SW 1271 (cell line): ENCODE data around the gene TRMT1L.
A peak's percentile ranks its signal among the peaks of the same experiment; 100 is the strongest.
"Not testable (repeated sequence)": the region's sequence is repeated elsewhere in the genome, so short reads cannot be mapped to it uniquely, and the experiment has no call there.

Experiments
- DNase-seq, 2 experiments: peaks; one replicate each; lab custom pipeline; 2025; lab: John Stamatoyannopoulos, UW

The TRMT1L gene, protein sequence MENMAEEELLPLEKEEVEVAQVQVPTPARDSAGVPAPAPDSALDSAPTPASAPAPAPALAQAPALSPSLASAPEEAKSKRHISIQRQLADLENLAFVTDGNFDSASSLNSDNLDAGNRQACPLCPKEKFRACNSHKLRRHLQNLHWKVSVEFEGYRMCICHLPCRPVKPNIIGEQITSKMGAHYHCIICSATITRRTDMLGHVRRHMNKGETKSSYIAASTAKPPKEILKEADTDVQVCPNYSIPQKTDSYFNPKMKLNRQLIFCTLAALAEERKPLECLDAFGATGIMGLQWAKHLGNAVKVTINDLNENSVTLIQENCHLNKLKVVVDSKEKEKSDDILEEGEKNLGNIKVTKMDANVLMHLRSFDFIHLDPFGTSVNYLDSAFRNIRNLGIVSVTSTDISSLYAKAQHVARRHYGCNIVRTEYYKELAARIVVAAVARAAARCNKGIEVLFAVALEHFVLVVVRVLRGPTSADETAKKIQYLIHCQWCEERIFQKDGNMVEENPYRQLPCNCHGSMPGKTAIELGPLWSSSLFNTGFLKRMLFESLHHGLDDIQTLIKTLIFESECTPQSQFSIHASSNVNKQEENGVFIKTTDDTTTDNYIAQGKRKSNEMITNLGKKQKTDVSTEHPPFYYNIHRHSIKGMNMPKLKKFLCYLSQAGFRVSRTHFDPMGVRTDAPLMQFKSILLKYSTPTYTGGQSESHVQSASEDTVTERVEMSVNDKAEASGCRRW

DNA sequence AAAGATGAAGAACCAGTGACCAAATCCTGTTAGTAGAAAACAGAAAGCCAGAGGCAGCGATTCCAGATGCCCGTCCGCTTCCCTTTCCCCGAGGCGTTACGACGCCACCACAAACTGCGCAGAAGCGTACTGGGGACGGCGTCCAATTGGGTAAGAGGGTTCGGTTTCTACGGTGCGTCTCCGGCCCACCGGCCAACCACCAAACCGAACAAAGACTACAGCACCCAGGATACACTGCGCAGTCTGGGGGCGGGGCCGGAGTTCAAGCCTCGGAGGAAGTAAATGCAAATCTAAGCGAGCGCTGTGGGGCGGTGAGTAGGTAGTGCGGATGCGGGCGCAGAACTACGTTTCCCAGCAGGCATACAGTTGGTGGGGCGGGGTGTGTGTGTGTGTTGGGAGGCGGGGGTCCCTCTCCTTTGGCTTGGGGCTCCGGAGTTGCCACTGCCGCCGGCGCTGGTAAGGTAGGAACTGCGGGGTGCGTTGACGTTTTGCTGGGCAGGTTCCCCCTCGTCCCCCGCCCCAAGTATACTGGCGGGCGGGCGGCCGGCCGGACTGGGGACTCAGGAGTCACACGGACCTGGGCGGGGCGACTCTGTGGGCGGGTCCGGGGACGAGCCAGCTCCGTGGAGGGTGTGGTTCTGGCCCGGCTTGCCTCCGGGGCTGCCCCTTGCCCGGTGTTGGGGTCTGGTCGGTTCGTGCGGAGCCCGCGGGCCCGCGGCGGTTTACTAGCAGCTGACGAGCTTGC, at the start of gene TRMT1L, which contains the start of gene SWT1:
Gene TRMT1L (minus strand): TSS at position 100 of the 745 bp plus-strand sequence. CDS start 241 bp downstream, outside the sequence.
Gene SWT1 (plus strand): TSS at position 314 of the 745 bp plus-strand sequence. CDS start 3,675 bp downstream, outside the sequence.
- peak; percentile 90 to 96 for DNase-seq

DNA sequence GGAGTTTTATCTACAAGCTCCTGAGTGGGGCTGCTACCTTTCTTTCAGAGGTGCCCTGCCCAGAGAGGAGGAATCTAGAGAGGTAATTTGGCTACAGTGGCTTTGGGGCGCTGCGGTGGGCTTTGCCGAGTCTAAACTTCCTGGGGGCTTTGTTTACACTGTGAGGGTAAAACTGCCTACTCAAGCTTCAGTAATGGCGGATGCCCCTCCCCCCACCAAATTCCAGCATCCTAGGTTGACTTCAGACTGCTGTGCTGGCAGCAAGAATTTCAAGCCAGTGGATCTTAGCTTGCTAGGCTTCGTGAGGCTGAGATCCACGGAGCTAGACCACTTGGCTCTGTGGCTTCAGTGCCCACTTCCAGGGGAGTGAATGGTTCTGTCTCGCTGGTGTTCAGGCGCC, 44.1 kb upstream of the TRMT1L start:
- DNase-seq: no peak

DNA sequence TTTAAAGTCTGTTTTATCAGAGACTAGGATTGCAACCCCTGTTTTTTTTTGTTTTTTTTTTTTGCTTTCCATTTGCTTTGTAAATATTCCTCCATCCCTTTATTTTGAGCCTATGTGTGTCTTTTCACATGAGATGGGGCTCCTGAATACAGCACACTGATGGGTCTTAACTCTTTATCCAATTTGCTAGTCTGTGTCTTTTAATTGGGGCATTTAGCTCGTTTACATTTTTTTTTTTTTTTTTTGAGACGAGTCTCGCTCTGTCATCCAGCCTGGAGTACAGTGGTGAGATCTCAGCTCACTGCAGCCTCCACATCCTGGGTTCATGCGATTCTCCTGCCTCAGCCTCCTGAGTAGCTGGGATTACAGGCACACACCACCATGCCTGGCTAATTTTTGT, 42.0 kb upstream of the TRMT1L start:
- not testable (repeated sequence) for DNase-seq

DNA sequence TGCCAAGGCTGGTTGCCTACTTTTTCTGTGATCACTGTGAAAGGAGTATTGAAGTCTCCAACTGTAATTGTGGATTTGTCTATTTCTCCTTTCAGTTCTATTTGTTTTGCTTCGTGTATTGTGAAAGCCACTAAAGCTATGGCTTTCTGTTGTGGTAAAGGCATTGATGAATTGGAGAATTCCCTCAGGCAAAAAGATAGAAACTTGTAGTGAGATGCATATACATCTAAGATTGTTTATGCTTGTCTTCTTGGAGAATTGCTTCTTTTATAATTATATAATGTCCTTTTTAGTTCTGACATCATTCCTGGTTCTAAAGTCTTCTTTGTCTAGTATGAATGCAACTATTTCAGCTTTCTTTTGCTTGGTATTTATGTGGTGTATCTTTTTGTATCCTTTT, 37.0 kb upstream of the TRMT1L start:
- no peak for DNase-seq

DNA sequence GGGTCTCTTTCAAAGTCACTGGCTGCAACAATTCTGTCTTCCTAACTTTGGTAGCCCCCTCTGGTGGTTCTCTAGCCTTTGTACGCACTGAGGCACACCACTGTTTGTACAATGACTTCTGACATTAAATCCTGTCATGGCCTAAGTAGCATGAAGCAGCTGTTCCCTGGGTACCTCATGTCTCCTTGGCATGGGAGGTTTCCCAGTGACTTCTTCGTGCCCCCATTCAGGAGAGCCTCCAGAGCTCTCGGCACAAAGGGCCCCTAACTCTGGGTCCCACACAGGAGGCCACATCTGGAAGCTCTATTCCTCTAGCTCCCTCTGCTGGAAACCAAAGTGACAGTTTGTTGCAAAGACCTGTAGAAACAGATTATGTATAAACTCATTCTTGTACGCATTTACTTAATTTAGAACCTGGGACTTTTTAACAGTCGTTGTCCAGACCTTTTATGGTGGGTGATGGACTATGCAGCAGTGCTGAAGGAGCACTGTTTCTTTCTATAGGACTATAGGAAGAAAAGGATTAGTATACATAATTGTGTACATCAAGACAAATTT, 13.6 kb upstream of the TRMT1L start:
- peak; percentile 4 to 30 for DNase-seq

DNA sequence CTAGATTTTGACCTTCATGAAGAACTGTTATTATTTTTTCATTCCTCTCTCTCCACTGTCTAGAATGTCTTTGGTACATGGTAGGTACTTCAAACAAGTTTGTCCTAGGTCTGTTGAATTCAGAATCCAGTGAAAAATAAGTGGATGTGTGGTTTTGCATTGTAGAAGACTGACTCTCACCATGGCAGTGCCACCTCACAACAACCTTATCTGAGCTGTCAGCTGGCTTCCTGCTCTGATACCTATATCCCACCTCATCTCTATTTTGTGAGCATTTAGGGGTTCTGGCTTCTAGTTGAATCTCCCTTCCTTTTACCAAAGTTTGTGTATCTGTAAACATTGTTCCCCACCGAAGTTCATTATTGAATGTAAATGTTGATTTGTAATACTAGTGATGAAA, 9.4 kb upstream of the TRMT1L start:
- DNase-seq: no peak

DNA sequence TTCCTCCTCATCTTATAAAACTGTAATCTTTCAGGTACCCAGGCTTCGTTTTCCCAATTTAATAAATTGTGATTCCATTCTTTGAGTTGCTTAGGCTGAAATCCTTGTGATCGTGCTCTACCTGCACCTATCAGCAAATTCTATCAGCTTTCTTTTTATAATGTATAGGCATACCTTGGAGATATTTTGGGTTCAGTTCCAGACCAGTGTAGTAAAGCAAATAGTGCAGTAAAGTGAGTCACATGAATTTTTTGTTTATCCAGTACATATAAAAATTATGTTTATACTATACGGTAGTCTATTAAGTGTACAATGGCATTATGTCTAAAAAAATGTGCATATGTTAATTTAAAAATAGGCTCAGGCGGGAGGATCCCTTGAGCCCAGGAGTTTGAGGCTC, 5.7 kb upstream of the TRMT1L start:
- no peak for DNase-seq

DNA sequence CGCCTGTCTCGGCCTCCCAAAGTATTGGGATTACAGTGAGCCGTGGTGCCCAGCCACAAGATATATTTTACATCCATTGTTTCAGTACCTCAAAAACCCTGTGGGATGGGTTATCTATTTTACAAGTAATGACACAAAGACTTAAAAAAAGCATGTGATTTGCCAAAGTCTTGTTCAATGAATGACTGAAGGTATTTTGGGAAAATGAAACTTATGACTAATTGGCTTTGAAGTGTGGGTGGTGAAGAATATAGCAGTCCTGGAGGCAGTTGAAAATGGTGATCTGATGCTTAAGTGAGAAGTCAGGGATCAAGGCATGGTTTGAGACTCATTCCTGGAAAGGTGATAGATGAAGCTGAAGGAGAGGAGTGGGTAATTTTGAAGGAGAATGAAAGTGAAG, 3.2 kb upstream of the TRMT1L start:
- no peak for DNase-seq

DNA sequence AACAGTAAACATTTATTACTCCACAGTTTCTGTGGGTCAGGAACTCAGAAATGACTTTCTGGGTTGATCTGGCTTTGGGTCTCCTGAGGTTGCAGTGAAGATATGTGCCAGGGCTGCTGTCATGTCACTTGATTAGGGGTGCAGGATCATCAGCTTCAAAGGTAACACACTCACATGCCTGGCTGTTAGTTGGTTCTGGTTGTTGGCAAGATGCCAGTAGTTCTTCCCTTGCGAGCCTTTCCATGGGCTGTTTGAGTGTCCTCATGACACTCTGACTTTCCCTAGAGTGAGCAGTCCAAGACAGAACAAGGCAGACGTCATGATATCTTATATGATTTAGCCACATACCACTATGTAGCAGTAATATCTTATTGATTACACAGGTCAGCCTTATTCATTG, 2.0 kb upstream of the TRMT1L start:
- no peak for DNase-seq

DNA sequence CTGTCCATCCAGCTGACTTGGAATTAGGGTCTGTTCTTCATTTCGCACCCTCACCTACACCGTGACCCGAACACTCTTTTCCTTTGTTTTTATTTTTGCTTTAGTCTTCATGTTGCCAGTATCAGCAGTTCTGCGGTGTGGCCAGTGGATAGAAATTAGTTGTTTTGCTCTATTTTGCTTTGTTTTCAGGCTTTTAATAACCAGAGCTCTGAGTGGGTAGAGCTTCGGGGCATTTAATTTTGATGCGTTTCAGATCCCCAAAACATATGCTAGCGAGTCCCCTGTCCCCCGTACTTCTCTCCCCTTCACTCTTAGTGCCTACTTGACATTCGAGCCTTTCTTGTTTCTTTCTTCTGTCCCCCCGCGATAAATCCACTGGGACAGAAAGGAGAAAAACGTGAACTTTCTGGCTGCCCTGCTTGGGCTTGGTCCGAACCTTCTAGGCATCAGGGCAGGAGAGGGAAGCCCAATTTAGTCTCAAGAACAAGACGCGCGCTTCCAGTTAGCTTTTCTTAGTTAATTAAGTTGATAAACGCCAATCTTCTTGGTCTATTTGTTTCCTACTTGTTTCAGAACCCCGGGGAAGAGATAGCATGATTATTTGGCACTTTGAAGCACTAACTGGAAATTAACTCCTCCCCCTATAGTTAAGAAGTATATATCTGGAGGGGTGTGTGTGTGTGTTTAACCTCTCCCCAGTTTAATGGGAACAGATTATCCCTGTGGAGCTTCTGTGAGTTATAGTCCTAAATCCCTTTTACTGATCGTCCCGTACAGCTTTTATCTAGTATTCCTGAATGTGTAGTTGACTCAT, 1.1 kb upstream of the TRMT1L start:
- peak in 1 of 2 experiments; percentile 2 for DNase-seq

DNA sequence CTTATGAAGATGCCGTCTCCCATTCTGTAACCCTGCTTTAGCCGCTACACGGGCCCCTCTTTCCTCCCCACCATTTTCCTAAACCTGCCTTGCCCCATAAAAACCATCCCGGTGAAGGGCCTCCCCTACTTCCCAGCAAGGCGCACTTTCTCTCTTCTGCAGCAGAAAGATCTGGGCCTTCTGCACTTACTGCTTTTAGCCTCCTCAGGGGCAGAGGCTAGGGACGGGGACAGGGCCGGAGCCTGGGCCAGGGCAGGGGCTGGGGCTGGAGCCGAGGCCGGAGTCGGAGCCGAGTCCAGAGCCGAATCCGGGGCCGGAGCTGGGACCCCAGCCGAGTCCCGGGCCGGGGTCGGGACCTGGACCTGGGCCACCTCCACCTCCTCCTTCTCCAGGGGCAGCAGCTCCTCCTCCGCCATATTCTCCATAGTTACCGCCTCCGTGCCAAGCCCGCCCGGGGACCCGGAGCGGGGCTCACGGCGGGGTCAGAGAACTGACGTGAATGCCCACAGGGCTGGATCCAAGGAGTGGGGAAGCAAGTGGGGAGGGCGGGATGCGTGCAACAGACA, 382 bp downstream of the TRMT1L start:
- DNase-seq: peak in 1 of 2 experiments; percentile 33

DNA sequence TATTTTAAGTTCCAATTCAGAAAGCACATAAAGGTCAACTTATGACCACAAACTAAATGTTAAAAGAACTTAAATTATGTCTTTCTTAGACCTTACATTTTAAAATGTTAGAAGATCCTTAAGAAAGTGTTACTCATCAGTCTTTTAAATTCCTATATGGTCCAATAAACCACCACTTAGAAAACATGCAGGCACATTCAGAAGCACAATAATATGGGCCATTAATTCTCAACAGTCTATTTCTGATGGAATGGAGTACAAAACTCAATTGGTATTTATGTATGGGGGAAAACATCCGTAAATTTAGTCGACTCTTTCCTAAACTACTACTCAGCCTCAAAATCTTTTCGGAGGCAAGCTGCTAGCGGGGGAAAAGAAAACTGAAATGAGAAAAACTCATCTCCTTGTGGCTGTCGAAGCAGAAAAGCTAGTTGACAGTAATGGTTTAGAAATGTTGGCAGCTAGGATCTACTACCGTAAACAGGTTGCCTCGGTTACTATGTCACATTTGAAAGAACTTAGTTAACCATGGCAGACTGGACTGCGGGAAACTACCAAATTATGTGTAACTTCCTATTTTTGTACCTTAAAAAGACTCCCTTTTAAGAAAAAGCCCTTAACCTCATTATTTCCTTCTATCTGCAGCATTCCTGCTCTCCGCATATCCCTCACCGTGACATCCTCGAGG, 1.0 kb downstream of the TRMT1L start:
- DNase-seq: no peak

DNA sequence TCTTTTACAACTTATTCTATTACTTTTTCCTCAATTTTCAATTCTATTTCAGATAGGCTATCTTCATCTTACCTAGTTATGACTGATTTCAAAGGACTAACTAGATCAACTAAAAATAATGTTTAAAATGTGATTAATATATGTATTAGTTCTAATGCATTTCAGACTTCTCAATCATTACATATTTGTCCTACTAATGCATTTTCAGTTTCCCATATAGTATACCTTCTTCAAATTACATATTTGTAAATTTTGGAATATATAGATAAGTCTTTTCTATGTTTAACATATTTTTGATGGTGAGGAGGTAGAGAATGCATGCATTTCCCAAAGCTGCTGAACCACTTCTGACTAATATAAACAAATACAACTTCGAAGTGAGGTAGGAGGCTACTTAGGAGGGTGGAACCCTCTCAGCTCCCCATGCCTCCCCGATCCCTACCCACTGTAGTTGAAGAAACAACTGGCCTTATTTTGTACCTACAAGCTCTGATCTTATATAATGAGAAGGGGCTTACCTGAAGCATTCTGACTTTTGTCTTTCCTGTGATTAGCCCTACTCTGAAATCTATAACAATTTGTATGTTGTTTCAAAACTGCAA, 1.7 kb downstream of the TRMT1L start:
- no peak for DNase-seq

DNA sequence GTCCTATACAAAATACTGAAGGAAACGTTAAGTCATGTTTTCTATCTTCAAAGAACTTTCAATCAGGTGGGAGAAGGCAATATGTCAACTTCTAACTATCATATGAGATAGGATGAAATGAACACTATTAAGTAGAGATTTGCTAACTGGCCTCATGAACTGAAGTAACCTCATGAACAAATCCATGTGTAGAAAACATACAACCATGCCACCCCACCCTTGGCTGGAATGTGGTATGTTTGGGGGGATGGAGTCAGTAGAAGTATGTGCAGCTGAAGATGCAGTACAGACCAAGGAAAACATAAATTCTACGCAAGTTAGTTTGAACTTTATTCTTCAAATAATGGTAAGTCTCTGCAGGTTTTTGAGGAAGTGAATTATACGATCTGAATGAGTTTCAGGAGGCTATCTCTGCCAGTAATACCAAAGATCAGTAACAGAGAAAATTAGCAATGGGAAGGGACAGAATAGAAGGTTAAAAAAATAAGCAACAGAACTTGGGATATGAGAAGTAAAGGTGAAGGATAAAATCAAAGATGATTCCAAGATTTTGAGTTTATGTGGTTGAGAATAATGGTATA, 4.5 kb downstream of the TRMT1L start:
- no peak for DNase-seq

DNA sequence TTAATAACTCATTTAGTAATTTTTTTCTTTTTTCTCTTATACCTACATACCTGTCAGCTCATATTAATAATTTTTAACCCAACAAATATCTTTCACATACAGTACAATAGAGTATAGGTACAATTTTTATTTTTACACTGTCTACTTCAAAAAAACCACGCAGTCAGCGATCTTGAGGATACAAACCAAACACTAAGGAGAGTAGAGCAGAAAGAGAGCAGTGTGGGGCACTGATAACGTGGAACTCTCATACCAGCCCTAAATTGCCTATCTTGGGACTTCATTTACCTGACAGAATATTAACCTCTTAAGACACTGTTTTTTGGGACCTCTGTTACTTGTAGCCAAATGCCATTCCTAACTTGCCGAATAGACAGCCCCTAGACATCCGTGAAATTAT, 5.5 kb downstream of the TRMT1L start:
- no peak for DNase-seq

DNA sequence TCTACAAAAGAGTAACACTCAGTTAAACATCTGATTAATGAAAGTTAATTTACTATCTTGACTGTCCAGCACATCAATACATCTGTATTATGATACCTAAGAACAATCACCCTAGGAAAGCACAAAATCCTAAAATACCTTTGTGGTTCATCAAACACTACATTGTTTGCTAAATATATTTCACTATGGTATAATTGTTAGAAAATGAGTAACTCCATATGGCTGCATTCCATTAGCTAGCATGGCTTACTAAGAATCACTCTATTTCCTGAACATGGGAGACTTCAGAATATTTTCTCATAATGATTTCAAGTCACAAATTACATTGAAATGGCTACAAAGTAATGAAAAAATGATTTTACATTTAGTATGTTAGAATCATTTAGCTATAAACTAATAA, 12.5 kb downstream of the TRMT1L start:
- peak in 1 of 2 experiments; percentile 9 for DNase-seq

DNA sequence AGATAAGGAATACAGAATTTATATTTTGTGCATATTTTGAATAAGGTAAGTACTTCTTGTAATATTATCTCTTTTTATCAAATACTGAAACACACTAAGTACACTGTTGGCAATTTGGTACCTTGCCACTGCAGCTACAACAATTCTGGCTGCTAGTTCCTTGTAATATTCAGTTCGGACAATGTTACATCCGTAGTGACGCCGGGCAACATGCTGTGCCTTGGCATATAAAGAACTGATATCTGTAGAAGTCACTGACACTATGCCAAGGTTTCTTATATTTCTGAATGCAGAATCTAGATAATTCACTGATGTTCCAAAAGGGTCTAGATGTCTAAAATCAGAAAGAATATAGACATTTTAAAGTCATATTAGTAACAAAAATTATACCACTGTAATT, 17.5 kb downstream of the TRMT1L start:
- no peak for DNase-seq

DNA sequence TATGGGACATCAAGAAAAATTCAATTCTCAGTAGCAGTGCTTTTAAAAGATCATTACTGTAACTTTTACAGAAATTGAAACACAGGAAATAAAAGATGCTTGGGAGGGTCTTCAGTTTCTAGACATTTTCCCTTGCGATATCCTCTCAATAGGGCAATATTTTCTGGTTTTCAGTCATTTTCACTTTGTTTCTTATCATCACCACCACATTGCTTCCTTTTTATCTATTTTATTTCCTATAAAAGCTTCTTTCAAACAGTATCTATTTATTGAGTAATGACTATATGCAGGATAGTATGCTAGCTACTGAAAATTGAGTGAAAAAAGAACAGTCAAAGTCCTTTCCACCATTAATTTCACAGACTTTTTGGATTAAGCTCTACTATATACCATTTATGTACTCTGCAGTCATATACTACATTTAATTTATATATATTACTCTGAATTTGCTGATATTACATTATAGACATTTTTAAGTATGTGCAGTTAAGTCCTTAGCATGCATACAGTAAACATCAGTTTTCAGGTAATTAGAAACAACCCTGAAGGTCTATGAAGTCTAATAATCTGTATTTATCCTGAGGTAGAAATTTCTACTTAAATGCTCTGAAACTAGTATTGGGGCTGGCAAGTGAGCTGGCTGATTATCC, 18.7 kb downstream of the TRMT1L start:
- DNase-seq: no peak

DNA sequence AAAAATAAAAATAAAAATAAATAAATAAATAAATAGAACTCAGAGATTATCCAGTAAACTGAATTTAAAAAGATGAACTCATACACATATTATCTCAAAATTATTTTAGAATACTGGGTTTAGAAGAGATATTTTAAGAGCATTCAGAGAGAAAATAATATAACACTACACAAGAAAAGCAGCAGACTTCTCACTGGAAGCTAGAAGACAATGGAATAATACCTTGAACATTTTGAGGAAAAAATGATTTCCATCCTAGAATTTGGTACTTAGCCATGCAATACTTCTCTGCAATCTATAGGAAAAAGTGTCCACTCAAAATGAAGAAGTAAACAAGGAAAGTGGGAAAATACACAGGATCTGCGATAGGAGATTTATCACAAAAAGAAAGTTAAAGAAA, 24.2 kb downstream of the TRMT1L start:
- no peak for DNase-seq
